Endothelial cell (in vitro differentiated cells): ENCODE results near the gene FLOT1. TPM values are rescaled to one million over a fixed set of nuclear protein-coding genes. Genes with fewer than 3 reads are reported as not detected.

Source experiments
- DNase-seq: peaks from one replicate; pipeline ENCODE4 v3.0.0; 2021; ENCODE audit warnings: low spot score
- H3K27ac Mint-ChIP-seq: one replicate; pipeline ENCODE4 v1.8.0; 2021; ENCODE audit warnings: mixed read lengths, inconsistent platforms; ENCODE audit not compliant: unreplicated experiment
- H3K27me3 Mint-ChIP-seq: one replicate; pipeline ENCODE4 v1.8.0; 2021; ENCODE audit warnings: mild to moderate bottlenecking, moderate library complexity, mixed read lengths, inconsistent platforms; ENCODE audit not compliant: unreplicated experiment
- H3K36me3 Mint-ChIP-seq: one replicate; pipeline ENCODE4 v1.8.0; 2021; ENCODE audit warnings: mild to moderate bottlenecking, low read depth, mixed read lengths, inconsistent platforms; ENCODE audit not compliant: unreplicated experiment
- H3K4me1 Mint-ChIP-seq: one replicate; pipeline ENCODE4 v1.8.0; 2021; ENCODE audit warnings: mild to moderate bottlenecking, mixed read lengths, inconsistent platforms; ENCODE audit not compliant: unreplicated experiment
- H3K4me3 Mint-ChIP-seq: one replicate; pipeline ENCODE4 v1.8.0; 2021; ENCODE audit warnings: mild to moderate bottlenecking, mixed read lengths, inconsistent platforms; ENCODE audit not compliant: unreplicated experiment
- H3K9me3 Mint-ChIP-seq: one replicate; pipeline ENCODE4 v1.8.0; 2021; ENCODE audit warnings: mixed read lengths, inconsistent platforms; ENCODE audit not compliant: unreplicated experiment
- CTCF ChIP-seq: fragments of 200-600 bp; sonication (generic); IDR thresholded peaks from one replicate; pipeline ENCODE4 v1.5.0; 2021; ENCODE audit warnings: antibody characterized with exemption; ENCODE audit not compliant: unreplicated experiment
- total RNA-seq: library from RNA; stranded (reverse); fragmentation: NEBNext Ultra II Directional; extraction: Animal tissue kit (Norgen Biotek cat#: 25700); gene quantifications from one replicate; pipeline ENCODE4 v1.2.1, GENCODE V29; 2021; ENCODE audit not compliant: unreplicated experiment

The FLOT1 gene
- total RNA-seq, 1 donor from 2014 or later, result 136 TPM

DNA sequence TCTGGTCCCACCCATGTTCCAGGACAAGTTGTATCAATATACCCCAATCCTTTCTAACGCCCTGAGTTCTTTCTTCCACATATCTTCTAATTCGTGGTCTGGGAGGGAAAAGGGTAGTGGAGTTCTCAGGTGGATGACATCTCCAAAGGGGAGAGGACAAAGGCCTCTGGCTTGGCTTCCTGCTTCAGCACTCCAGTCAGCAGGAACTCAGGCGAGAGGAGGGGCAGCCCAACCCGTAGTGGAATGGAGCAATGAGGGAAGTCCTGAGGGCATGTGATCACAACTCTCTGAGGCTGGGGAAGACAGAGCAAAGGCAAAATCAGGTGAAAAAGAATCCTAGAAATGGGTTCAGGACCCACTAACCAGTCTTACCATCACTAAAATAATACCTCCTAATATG is 42.1 kb downstream of the FLOT1 start:
- Mint-ChIP-seq H3K4me1 (peaks cover 5% of the 10 kb centered on the region), H3K9me3 (no peaks in the 10 kb centered on the region), H3K36me3 (peaks cover 30% of the 10 kb centered on the region), H3K27me3 (peaks cover 5% of the 10 kb centered on the region), H3K4me3 (no peak overlapping the region), H3K27ac (peak overlapping the region; percentile 96)
- peak; percentile 58 for DNase-seq
- no peak for TF ChIP-seq CTCF

- peaks cover 8% of the 10 kb centered on the region for H3K4me1 Mint-ChIP-seq
- peaks cover 1% of the 10 kb centered on the region for H3K27me3 Mint-ChIP-seq
- no peaks in the 10 kb centered on the region for H3K36me3 Mint-ChIP-seq
- DNase-seq, result no peak
- H3K9me3 Mint-ChIP-seq, result no peaks in the 10 kb centered on the region
- no peak for TF ChIP-seq CTCF
- H3K27ac Mint-ChIP-seq, result peak overlapping the region; percentile 57
- H3K4me3 Mint-ChIP-seq, result no peak overlapping the region
Observed at GRCh38 chr6:30696432-30696831, 46.1 kb downstream of the FLOT1 start.

- Mint-ChIP-seq H3K4me3 (peak overlapping the region; percentile 93), H3K36me3 (peaks cover 5% of the 10 kb centered on the region), H3K27me3 (peaks cover 7% of the 10 kb centered on the region), H3K27ac (peak overlapping the region; percentile 76), H3K9me3 (no peaks in the 10 kb centered on the region), H3K4me1 (peaks cover 31% of the 10 kb centered on the region)
- TF ChIP-seq CTCF, result no peak
- no peak for DNase-seq
Observed at GRCh38 chr6:30691208-30691847, 51.2 kb downstream of the FLOT1 start.

- no peaks in the 10 kb centered on the region for H3K9me3 Mint-ChIP-seq
- peak within 1 kb of the TSS; percentile 87 for H3K27ac Mint-ChIP-seq
- H3K4me1 Mint-ChIP-seq, result peaks cover 36% of the 10 kb centered on the region
- DNase-seq, result peak; percentile 92
- H3K27me3 Mint-ChIP-seq, result peaks cover 11% of the 10 kb centered on the region
- TF ChIP-seq CTCF, result no peak
- H3K4me3 Mint-ChIP-seq, result peak within 1 kb of the TSS; percentile 94
- peaks cover 11% of the 10 kb centered on the region for H3K36me3 Mint-ChIP-seq
Observed at GRCh38 chr6:30690403-30691207, 51.9 kb downstream of the FLOT1 start, which contains the start of gene NRM. NRM (minus strand) TSS chr6:30690984; CDS start chr6:30690974, 10 bp downstream.

GRCh38 chr6:30689985-30690384 is 52.5 kb downstream of the FLOT1 start:
- Mint-ChIP-seq H3K4me3 (peak overlapping the region; percentile 94), H3K36me3 (peaks cover 17% of the 10 kb centered on the region), H3K27ac (peak overlapping the region; percentile 87), H3K9me3 (no peaks in the 10 kb centered on the region), H3K4me1 (peaks cover 42% of the 10 kb centered on the region), H3K27me3 (peaks cover 17% of the 10 kb centered on the region)
- no peak for DNase-seq
- TF ChIP-seq CTCF, result no peak
